ENCODE results near the gene CCDC85A. TPM values are rescaled to one million over a fixed set of nuclear protein-coding genes. Genes with fewer than 3 reads are reported as not detected.

Gene CCDC85A
- total RNA-seq, 2 donors from 2014 or later = 0.18 to 0.86 TPM

- no peaks in the 10 kb centered on the region for H3K4me1 ChIP-seq (ENCODE audit: control insufficient read depth, insufficient read depth, low read length)
- H3K27ac ChIP-seq (ENCODE audit: low read depth, low read length) = no peak overlapping the region
- Mint-ChIP-seq H3K36me3 (ENCODE audit: low read depth) (no peaks in the 10 kb centered on the region), H3K4me3 (no peak overlapping the region), H3K9me3 (no peaks in the 10 kb centered on the region), H3K27ac (no peak overlapping the region), H3K27me3 (ENCODE audit: insufficient read depth) (no peaks in the 10 kb centered on the region), H3K4me1 (no peaks in the 10 kb centered on the region)
- 90% methylated on average over 2 of the region's 2 CpGs; no CpG with 5 or more reads in 1 of the 2 experiments for WGBS, 2 experiments (ENCODE audit: insufficient coverage in 1 of 2, insufficient read length in 1 of 2)
- DNase-seq = no peak
- no peak overlapping the region for H3K4me3 ChIP-seq (ENCODE audit: low read length)
- no peaks in the 10 kb centered on the region for H3K9me3 ChIP-seq (ENCODE audit: control insufficient read depth, low read length)
- no peak overlapping the region for H3K9ac ChIP-seq (ENCODE audit: extremely low read depth, low read length, poor library complexity, severe bottlenecking)
- no peak for TF ChIP-seq CTCF (conservative IDR thresholded peaks at IDR 0.05)
- H3K36me3 ChIP-seq (ENCODE audit: control insufficient read depth, insufficient read depth, low read length) = no peaks in the 10 kb centered on the region
- no peaks in the 10 kb centered on the region for H3K27me3 ChIP-seq (ENCODE audit: control insufficient read depth, insufficient read depth, low read length, poor library complexity, severe bottlenecking)
Measured at GRCh38 chr2:56230156-56230555, 46.4 kb downstream of the CCDC85A start.

GRCh38 chr2:56231361-56231760 lies 47.6 kb downstream of the CCDC85A start:
- Histone ChIP-seq H3K27ac (ENCODE audit: low read depth, low read length) (no peak overlapping the region), H3K27me3 (ENCODE audit: control insufficient read depth, insufficient read depth, low read length, poor library complexity, severe bottlenecking) (no peaks in the 10 kb centered on the region), H3K4me3 (ENCODE audit: low read length) (no peak overlapping the region), H3K9me3 (ENCODE audit: control insufficient read depth, low read length) (no peaks in the 10 kb centered on the region), H3K4me1 (ENCODE audit: control insufficient read depth, insufficient read depth, low read length) (no peaks in the 10 kb centered on the region), H3K36me3 (ENCODE audit: control insufficient read depth, insufficient read depth, low read length) (no peaks in the 10 kb centered on the region), H3K9ac (ENCODE audit: extremely low read depth, low read length, poor library complexity, severe bottlenecking) (no peak overlapping the region)
- no peak for DNase-seq
- Mint-ChIP-seq H3K27ac (no peak overlapping the region), H3K4me1 (no peaks in the 10 kb centered on the region), H3K36me3 (ENCODE audit: low read depth) (no peaks in the 10 kb centered on the region), H3K9me3 (no peaks in the 10 kb centered on the region), H3K27me3 (ENCODE audit: insufficient read depth) (no peaks in the 10 kb centered on the region), H3K4me3 (no peak overlapping the region)
- 95 to 100% methylated on average over 2 of the region's 3 CpGs for WGBS, 2 experiments (ENCODE audit: insufficient coverage in 1 of 2, insufficient read length in 1 of 2)
- no peak for TF ChIP-seq CTCF (conservative IDR thresholded peaks at IDR 0.05)

DNA sequence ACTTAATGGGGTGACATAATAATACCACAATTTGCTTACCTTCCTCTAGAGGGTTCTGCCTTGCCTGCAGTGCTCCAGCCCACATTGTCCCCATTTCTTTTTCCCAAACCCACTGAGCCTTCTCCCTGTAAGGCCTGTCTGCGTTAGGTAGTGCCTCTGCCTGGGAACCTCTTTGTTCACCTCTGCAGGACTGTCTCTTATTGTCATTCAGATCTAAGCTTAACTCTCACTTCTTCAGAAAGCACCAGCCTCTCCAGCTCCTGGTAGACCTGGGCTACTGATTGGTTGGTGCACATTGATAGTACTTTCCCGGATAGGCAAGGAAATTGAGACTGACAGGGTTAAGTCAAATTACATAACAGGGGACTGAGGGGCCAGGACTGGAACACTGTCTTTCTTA lies 49.1 kb downstream of the CCDC85A start:
- WGBS, 2 experiments (ENCODE audit: insufficient coverage in 1 of 2, insufficient read length in 1 of 2) = 80 to 93% methylated on average over 2 of the region's 2 CpGs

More for the DNA sequence above, 49.1 kb downstream of the CCDC85A start:
- no peaks in the 10 kb centered on the region for H3K27me3 Mint-ChIP-seq (ENCODE audit: insufficient read depth)
- DNase-seq = peak; percentile 56
- H3K27ac Mint-ChIP-seq = no peak overlapping the region
- TF ChIP-seq CTCF (conservative IDR thresholded peaks at IDR 0.05) = no peak
- no peaks in the 10 kb centered on the region for H3K36me3 Mint-ChIP-seq (ENCODE audit: low read depth)
- Histone ChIP-seq H3K9ac (ENCODE audit: extremely low read depth, low read length, poor library complexity, severe bottlenecking) (no peak overlapping the region), H3K4me3 (ENCODE audit: low read length) (no peak overlapping the region), H3K4me1 (ENCODE audit: control insufficient read depth, insufficient read depth, low read length) (no peaks in the 10 kb centered on the region), H3K27me3 (ENCODE audit: control insufficient read depth, insufficient read depth, low read length, poor library complexity, severe bottlenecking) (no peaks in the 10 kb centered on the region), H3K9me3 (ENCODE audit: control insufficient read depth, low read length) (no peaks in the 10 kb centered on the region), H3K27ac (ENCODE audit: low read depth, low read length) (no peak overlapping the region), H3K36me3 (ENCODE audit: control insufficient read depth, insufficient read depth, low read length) (no peaks in the 10 kb centered on the region)
- H3K4me1 Mint-ChIP-seq = no peaks in the 10 kb centered on the region
- H3K4me3 Mint-ChIP-seq = no peak overlapping the region
- H3K9me3 Mint-ChIP-seq = no peaks in the 10 kb centered on the region

Measured in endodermal cell (in vitro differentiated cells).